Testis (tissue), 3 donors: ENCODE data around the gene MAP4K2. TPM values are rescaled to one million over a fixed set of nuclear protein-coding genes. Genes with fewer than 3 reads are reported as not detected.
A peak's percentile ranks its signal among the peaks of the same experiment; 100 is the strongest.

Source experiments
- DNase-seq: peaks from one replicate; pipeline ENCODE4 v3.0.0-alpha.2; 2019
- H3K27ac ChIP-seq, 2 donors: fragments of 200-600 bp; sonication (generic); one replicate each; pipeline ENCODE4 v1.5.1; 2019
- H3K27me3 ChIP-seq: fragments of 200-600 bp; sonication (generic); one replicate; pipeline ENCODE4 v1.5.1; 2019
- H3K36me3 ChIP-seq: fragments of 200-600 bp; sonication (generic); one replicate; pipeline ENCODE4 v1.5.1; 2017; ENCODE audit warnings: low read depth; ENCODE audit errors: missing control alignments
- H3K4me1 ChIP-seq: fragments of 200-600 bp; sonication (generic); one replicate; pipeline ENCODE4 v1.5.1; 2019
- H3K4me3 ChIP-seq, 2 donors: fragments of 200-600 bp; sonication (generic); one replicate each; pipeline ENCODE4 v1.5.1; 2017 to 2019
- H3K9me3 ChIP-seq: fragments of 200-600 bp; sonication (generic); one replicate; pipeline ENCODE4 v1.5.1; 2017
- POLR2A ChIP-seq: fragments of 450-650 bp; IDR thresholded peaks from one replicate; pipeline ENCODE4 v1.6.1; 2017; ENCODE audit warnings: antibody characterized with exemption, mild to moderate bottlenecking, moderate library complexity
- WGBS, 2 donors: methylation state at CpG; one replicate each; pipeline ENCODE4 v1.1.5; 2018; 5-methylcytosine and 5-hydroxymethylcytosine counted together
- intact Hi-C: fragments of 100-400 bp; cut with DNase I; formaldehyde crosslinking; loops from one replicate; pipeline ENCODE4 v1.15.1; 2023; ENCODE audit warnings: low total_unique reads
- polyA plus RNA-seq: library from polyadenylated mRNA; stranded (reverse); fragments of 350-450 nt; fragmentation: Illumina TruSeq; extraction: RNeasy Lipid Tissue Mini Kit (QIAGEN cat#74804); gene quantifications from one replicate; pipeline ENCODE4 v1.2.3, GENCODE V29; 2014; ENCODE audit warnings: low read depth, low replicate concordance; ENCODE audit not compliant: insufficient read depth
- total RNA-seq, 2 donors: library from RNA; depleted of rRNA; stranded (reverse); fragments of >200 nt; gene quantifications; one replicate each; pipeline ENCODE4 v1.2.3, GENCODE V29; 2016
- TF ChIP-seq, protein P1 (sequence below), 3 experiments: fragments of 450-650 bp in 2 of 3; fragments of 200-600 bp in 1 of 3; sonication (generic) in 1 of 3; IDR thresholded peaks; one replicate each; pipeline ENCODE4 v1.5.1; 2016 to 2019; ENCODE audit warnings: antibody characterized with exemption in 3 of 3, mild to moderate bottlenecking in 2 of 3, moderate library complexity in 1 of 3

Gene MAP4K2
- total and polyA plus RNA-seq, 3 donors from 2014 or later: 14.9 to 29.8 (median 27.7) TPM

DNA sequence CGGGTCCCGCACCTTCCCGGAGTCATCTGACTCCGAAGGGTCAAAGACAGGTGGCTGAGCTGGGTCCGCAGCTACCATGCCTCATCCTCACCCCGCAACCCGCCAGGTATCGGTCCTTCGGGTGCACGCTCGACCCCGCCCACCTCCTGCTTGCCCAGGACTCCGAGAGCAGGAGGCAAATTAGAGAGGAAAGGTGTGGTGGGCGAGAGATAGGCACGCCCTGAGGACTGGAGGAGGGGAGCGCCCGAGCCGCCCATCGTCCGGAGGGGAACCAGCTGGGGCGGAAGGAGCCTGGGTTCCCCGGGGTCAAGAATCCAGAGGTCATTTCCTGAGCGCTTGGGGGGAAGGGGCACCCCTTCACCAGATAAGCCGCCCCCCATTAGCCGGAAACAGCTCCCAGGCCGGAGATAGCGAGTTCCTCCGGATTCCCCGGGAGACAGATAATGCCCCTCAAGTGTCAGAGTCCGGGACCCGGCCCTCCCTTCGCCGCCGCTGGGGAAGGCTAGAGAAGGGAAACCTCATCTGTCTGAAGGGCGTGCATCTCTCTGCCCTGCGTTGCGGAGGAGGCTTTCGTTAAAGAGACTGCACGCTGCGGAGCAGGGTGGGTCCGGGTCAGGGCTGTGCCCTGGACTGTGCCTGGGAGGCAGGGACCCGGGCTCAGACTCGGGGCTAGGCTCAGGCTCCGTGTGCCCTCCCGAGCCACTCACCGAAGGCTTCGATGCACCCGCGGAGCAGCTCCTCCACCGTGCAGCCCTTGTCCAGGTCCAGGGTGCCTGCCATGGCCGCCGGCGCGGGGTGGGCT is 60.7 kb downstream of the MAP4K2 start:
- peak overlapping the region; percentile 53 to 67 for H3K4me3 ChIP-seq
- peak overlapping the region; percentile 63 for H3K27ac ChIP-seq
- TF ChIP-seq, protein P1, sequence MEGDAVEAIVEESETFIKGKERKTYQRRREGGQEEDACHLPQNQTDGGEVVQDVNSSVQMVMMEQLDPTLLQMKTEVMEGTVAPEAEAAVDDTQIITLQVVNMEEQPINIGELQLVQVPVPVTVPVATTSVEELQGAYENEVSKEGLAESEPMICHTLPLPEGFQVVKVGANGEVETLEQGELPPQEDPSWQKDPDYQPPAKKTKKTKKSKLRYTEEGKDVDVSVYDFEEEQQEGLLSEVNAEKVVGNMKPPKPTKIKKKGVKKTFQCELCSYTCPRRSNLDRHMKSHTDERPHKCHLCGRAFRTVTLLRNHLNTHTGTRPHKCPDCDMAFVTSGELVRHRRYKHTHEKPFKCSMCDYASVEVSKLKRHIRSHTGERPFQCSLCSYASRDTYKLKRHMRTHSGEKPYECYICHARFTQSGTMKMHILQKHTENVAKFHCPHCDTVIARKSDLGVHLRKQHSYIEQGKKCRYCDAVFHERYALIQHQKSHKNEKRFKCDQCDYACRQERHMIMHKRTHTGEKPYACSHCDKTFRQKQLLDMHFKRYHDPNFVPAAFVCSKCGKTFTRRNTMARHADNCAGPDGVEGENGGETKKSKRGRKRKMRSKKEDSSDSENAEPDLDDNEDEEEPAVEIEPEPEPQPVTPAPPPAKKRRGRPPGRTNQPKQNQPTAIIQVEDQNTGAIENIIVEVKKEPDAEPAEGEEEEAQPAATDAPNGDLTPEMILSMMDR (IDR thresholded peaks at IDR 0.05): no peak
- no peak for TF ChIP-seq POLR2A
- DNase-seq: no peak
- no peaks in the 10 kb centered on the region for H3K36me3 ChIP-seq
- H3K9me3 ChIP-seq: no peaks in the 10 kb centered on the region
- intact Hi-C loops: no loop called here
- 6% methylated on average over 28 to 53 of the region's 54 CpGs for WGBS, 2 donors
- peaks cover 30% of the 10 kb centered on the region for H3K4me1 ChIP-seq
- H3K27me3 ChIP-seq: no peaks in the 10 kb centered on the region

DNA sequence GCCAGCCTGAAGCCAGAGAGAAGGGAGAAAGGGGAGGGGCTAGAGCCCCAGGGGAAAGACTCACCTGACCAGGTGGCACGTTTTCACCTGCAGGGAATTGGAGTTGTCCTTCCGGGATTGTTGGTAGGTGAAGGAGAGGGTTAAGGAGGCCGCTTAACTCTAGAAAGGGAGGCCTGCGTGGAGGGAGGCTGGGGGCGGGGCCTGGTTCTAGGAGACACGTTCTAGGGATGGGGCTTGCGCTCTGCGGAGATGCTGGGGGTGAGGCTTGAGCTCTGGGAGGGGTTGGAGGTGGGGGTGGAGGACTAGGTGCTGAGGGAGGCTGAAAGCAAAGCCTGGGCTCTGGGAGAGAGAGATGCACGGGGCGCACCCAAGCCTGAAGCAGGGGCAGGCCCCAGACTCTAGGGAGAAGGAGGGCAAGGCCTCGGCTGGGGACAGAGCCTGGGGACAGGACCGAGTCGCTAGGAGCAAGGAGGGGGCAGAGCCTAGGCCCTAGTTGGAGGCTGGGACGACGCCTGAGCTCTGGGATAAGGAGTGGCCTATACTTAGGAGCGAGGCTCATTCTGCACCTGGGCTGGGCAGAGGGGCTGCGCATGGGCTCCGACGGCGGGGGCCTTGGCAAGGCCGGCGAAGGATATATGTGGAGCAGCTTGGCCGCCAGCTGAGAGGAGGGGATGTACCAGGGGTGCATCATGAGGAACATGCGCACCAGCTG is 61.5 kb downstream of the MAP4K2 start:
- Histone ChIP-seq H3K36me3 (no peaks in the 10 kb centered on the region), H3K27ac (peak overlapping the region in 1 of 2 donors; percentile 63), H3K9me3 (no peaks in the 10 kb centered on the region), H3K27me3 (no peaks in the 10 kb centered on the region), H3K4me3 (peak overlapping the region; percentile 53 to 67), H3K4me1 (peaks cover 30% of the 10 kb centered on the region)
- WGBS, 2 donors: 46 to 52% methylated on average over 19 to 24 of the region's 24 CpGs
- DNase-seq: no peak
- TF ChIP-seq POLR2A: no peak
- TF ChIP-seq, protein P1 (IDR thresholded peaks at IDR 0.05): no peak
- intact Hi-C loops: no loop called here

DNA sequence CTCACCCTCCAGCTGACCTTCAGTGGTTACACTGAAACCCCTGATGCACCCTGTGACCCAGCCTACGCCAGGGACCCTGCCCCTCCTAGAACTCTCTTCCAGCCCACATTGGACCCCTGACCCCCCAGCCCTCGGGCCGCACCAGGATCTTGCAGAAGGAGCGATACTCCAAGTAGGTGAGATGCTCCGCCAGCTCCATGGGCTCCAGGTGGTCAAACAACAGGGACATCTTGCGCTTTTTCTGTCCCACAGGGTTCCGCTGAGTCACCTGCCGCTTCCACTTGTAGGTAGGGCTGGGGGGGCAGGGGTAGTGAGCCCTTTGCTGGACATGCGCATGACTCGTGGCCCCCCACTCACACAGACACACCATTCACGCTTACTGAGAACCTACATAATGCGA is 63.1 kb downstream of the MAP4K2 start:
- intact Hi-C loops: no loop called here
- Histone ChIP-seq H3K36me3 (no peaks in the 10 kb centered on the region), H3K9me3 (no peaks in the 10 kb centered on the region), H3K27ac (no peak overlapping the region), H3K4me3 (no peak overlapping the region), H3K27me3 (no peaks in the 10 kb centered on the region), H3K4me1 (peaks cover 17% of the 10 kb centered on the region)
- no peak for DNase-seq
- WGBS, 2 donors: 80 to 97% methylated on average over 3 to 12 of the region's 12 CpGs
- TF ChIP-seq, protein P1 (IDR thresholded peaks at IDR 0.05): no peak

DNA sequence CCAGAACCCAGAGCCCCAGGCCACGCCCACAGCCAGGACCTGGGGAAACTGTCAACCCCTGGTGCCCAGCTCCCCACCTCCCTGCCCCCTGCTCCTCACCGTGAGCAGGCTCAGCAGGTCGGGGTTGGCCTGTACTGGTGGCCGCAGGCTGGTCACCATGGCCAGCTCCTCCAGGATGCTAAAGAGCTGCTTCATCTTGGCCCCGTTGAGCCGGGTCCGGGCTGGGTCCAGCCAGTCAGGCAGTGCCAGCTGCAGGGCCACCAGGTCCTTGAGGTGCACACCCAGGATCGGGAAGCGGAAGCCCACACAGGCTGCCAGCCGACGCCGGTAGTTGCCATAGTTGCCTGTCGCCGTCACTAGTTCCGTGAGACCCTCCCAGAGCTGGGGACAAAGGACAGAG is 66.4 kb downstream of the MAP4K2 start:
- H3K4me1 ChIP-seq: no peaks in the 10 kb centered on the region
- no peak overlapping the region for H3K4me3 ChIP-seq
- WGBS, 2 donors: 93 to 100% methylated on average over 3 to 15 of the region's 15 CpGs
- no peak for DNase-seq
- no peak overlapping the region for H3K27ac ChIP-seq
- intact Hi-C loops: no loop called here
- TF ChIP-seq, protein P1 (IDR thresholded peaks at IDR 0.05): no peak
- TF ChIP-seq POLR2A: no peak
- no peaks in the 10 kb centered on the region for H3K9me3 ChIP-seq
- H3K36me3 ChIP-seq: no peaks in the 10 kb centered on the region
- H3K27me3 ChIP-seq: no peaks in the 10 kb centered on the region
